PC-9 (cell line): ENCODE data around the gene SOX5. TPM values are rescaled to one million over a fixed set of nuclear protein-coding genes. Genes with fewer than 3 reads are reported as not detected.
"Not testable (repeated sequence)": the region's sequence is repeated elsewhere in the genome, so short reads cannot be mapped to it uniquely, and the experiment has no call there.

Experiments used
- BruUV-seq: library from RNA; stranded (reverse); fragments of 400-500 nt; replicated peaks from 2 replicates; lab custom pipeline; 2021; lab: Mats Ljungman, UMichigan
- CTCF ChIA-PET: fragments of 300-600 bp; sonication (Branson Sonifier 250); formaldehyde crosslinking; loops from one replicate; lab custom pipeline; 2022; ENCODE audit warnings: antibody characterized with exemption; lab: Charles Lee
- POLR2A ChIA-PET: fragments of 300-600 bp; sonication (Branson Sonifier 250); formaldehyde crosslinking; loops from one replicate; lab custom pipeline; 2022; ENCODE audit warnings: antibody characterized with exemption; ENCODE audit not compliant: unreplicated experiment; lab: Charles Lee
- DNase-seq, 2 experiments: peaks; one replicate each; pipeline versions ENCODE4 v3.0.0 to v3.0.0-alpha.2; 2015 to 2022; ENCODE audit warnings: mixed read lengths in 1 of 2
- H2AFZ ChIP-seq: fragments of 200-600 bp; sonication (generic); 2 replicates; pipeline ENCODE4 v1.8.1; 2017; ENCODE audit warnings: antibody characterized with exemption
- H3F3A ChIP-seq: fragments of 200-600 bp; sonication (generic); 2 replicates; pipeline ENCODE4 v1.8.1; 2017; ENCODE audit warnings: antibody characterized with exemption, mild to moderate bottlenecking, low read depth; ENCODE audit not compliant: insufficient read depth
- H3K27ac ChIP-seq: fragments of 200-600 bp; sonication (generic); 2 replicates; pipeline ENCODE4 v1.6.1; 2016; ENCODE audit warnings: mixed run types
- H3K27me3 ChIP-seq: fragments of 200-600 bp; sonication (generic); 2 replicates; pipeline ENCODE4 v1.6.1; 2016; ENCODE audit warnings: low read depth, mixed run types; ENCODE audit not compliant: insufficient read depth
- H3K36me3 ChIP-seq: fragments of 200-600 bp; sonication (generic); 2 replicates; pipeline ENCODE4 v1.6.1; 2016; ENCODE audit warnings: low read depth, mixed run types
- H3K4me1 ChIP-seq: fragments of 200-600 bp; sonication (generic); replicated peaks from 2 replicates; pipeline ENCODE4 v1.6.1; 2016; ENCODE audit warnings: mixed run types; ENCODE audit not compliant: insufficient read depth
- H3K4me2 ChIP-seq: fragments of 200-600 bp; sonication (generic); 2 replicates; pipeline ENCODE4 v1.6.1; 2017; ENCODE audit warnings: mixed run types
- H3K4me3 ChIP-seq: fragments of 200-600 bp; sonication (generic); 2 replicates; pipeline ENCODE4 v1.6.1; 2016; ENCODE audit warnings: mixed run types
- H3K79me2 ChIP-seq: fragments of 200-600 bp; sonication (generic); 2 replicates; pipeline ENCODE4 v1.6.1; 2017; ENCODE audit warnings: low read depth, mixed run types
- H3K9me2 ChIP-seq: fragments of 200-600 bp; sonication (generic); 2 replicates; pipeline ENCODE4 v1.8.1; 2017; ENCODE audit warnings: mild to moderate bottlenecking; ENCODE audit not compliant: insufficient read depth
- H3K9me3 ChIP-seq: fragments of 200-600 bp; sonication (generic); 2 replicates; pipeline ENCODE4 v1.8.1; 2016; ENCODE audit warnings: low read depth; ENCODE audit not compliant: insufficient read depth
- H4K20me1 ChIP-seq: fragments of 200-600 bp; sonication (generic); 2 replicates; pipeline ENCODE4 v1.8.1; 2017; ENCODE audit not compliant: insufficient read depth
- EZH2 ChIP-seq: fragments of 200-600 bp; sonication (generic); IDR thresholded peaks from 2 replicates; pipeline ENCODE4 v1.8.0; 2017; ENCODE audit warnings: antibody characterized with exemption, low read depth
- intact Hi-C: fragments of 100-400 bp; cut with micrococcal nuclease; formaldehyde crosslinking; loops from one replicate; pipeline ENCODE4 v1.10.0; 2022; ENCODE audit not compliant: unreplicated experiment
- total RNA-seq: library from RNA; stranded (reverse); gene quantifications from 2 replicates; pipeline ENCODE4 v1.2.3, GENCODE V29; 2021
- TF ChIP-seq, protein P1 (sequence below): fragments of 200-600 bp; sonication (generic); conservative IDR thresholded peaks from 2 replicates; pipeline ENCODE4 v1.6.1; 2017; ENCODE audit warnings: mixed run types, antibody characterized with exemption, mild to moderate bottlenecking, moderate library complexity

SOX5 gene
- total RNA-seq, 1 experiment from 2014 or later, result not detected

DNA sequence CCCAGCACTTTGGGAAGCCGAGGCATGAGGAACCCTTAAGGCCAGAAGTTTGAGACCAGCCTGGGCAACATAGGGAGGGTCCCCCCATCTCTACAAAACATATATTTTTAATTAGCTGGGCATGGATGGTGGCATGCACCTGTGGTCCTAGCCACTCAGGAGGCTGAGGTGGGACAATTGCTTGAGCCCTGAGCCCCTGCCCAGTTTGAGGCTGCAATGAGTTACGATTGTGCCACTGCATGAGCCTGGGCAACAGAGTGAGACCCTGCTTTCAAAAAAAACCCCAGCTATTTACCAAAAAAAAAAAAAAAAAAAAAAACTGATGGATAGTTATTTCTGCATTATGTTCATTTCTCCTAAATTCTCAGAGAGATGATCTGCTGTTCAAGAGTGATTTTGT is 230.0 kb downstream of the SOX5 start:
- intact Hi-C loops, result no loop called here
- Histone ChIP-seq H3K36me3 (no peaks in the 10 kb centered on the region), H3K9me2 (no peaks in the 10 kb centered on the region), H3K27me3 (peaks cover 7% of the 10 kb centered on the region; the same call in 1 of the 2 replicates), H3K4me1 (no peaks in the 10 kb centered on the region), H3K4me3 (no peak overlapping the region), H3K9me3 (no peaks in the 10 kb centered on the region), H3K4me2 (no peak overlapping the region), H2AFZ (no peak overlapping the region), H4K20me1 (no peaks in the 10 kb centered on the region), H3K27ac (no peak overlapping the region), H3K79me2 (no peaks in the 10 kb centered on the region), H3F3A (no peaks in the 10 kb centered on the region)
- BruUV-seq, result no TSS peak
- POLR2A ChIA-PET, result no interaction called here
- CTCF ChIA-PET, result no interaction called here
- no peak for DNase-seq
- TF ChIP-seq, protein P1, sequence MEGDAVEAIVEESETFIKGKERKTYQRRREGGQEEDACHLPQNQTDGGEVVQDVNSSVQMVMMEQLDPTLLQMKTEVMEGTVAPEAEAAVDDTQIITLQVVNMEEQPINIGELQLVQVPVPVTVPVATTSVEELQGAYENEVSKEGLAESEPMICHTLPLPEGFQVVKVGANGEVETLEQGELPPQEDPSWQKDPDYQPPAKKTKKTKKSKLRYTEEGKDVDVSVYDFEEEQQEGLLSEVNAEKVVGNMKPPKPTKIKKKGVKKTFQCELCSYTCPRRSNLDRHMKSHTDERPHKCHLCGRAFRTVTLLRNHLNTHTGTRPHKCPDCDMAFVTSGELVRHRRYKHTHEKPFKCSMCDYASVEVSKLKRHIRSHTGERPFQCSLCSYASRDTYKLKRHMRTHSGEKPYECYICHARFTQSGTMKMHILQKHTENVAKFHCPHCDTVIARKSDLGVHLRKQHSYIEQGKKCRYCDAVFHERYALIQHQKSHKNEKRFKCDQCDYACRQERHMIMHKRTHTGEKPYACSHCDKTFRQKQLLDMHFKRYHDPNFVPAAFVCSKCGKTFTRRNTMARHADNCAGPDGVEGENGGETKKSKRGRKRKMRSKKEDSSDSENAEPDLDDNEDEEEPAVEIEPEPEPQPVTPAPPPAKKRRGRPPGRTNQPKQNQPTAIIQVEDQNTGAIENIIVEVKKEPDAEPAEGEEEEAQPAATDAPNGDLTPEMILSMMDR, result no peak
- TF ChIP-seq EZH2, result no peak

DNA sequence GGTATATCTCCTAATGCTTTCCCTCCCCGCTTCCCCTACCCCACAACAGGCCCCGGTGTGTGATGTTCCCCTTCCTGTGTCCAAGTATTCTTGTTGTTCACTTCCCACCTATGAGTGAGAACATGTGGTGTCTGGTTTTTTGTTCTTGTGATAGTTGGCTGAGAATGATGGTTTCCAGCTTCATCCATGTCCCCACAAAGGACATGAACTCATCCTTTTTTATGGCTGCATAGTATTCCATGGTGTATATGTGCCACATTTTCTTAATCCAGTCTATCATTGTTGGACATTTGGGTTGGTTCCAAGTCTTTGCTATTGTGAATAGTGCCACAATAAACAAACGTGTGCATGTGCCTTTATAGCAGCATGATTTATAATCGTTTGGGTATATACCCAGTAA is 239.1 kb downstream of the SOX5 start:
- DNase-seq, H3F3A ChIP-seq, H4K20me1 ChIP-seq, H3K9me2 ChIP-seq, intact Hi-C loops, H3K27ac ChIP-seq, H3K9me3 ChIP-seq, POLR2A ChIA-PET, H2AFZ ChIP-seq, CTCF ChIA-PET, H3K4me1 ChIP-seq, BruUV-seq, H3K79me2 ChIP-seq, H3K27me3 ChIP-seq, H3K4me3 ChIP-seq, H3K36me3 ChIP-seq, H3K4me2 ChIP-seq: not testable (repeated sequence)

DNA sequence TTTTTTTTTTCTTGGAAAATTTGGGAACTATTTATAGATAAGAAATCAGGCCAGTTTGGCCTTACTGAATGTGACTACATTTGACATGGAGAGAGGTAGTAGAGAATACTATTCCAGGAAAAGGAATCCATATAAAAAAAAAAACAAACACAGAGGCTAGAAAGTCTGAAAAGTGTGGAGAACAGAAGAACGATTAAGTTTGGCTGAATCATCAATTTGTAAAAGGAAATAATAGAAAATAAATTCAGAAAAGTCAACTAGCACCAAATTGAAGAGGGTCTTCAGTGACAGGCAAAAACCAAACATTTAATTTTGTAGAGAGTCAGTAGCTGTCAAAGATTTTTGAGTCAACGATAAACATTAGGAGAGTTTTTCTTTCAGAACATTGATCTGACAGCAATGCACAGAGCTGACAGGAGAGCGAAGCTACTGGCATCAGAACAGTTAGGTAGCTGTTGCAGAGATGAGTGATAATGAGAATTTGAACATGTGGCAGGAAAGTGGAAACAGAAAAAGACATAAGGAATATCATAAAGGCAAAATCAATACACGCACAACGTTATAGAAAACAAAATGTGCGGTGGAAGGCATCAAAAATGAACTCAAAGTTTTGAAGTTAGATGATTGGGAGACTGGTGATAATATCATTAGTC is 241.2 kb downstream of the SOX5 start:
- H3K27me3 ChIP-seq, result no peaks in the 10 kb centered on the region
- TF ChIP-seq, protein P1, result no peak
- TF ChIP-seq EZH2, result no peak
- no peak for DNase-seq
- H3K4me2 ChIP-seq, result no peak overlapping the region
- no peaks in the 10 kb centered on the region for H3K79me2 ChIP-seq
- no peaks in the 10 kb centered on the region for H3K4me1 ChIP-seq
- no peak overlapping the region for H3K27ac ChIP-seq
- no peak overlapping the region for H3K4me3 ChIP-seq
- CTCF ChIA-PET, result no interaction called here
- no peaks in the 10 kb centered on the region for H3K9me3 ChIP-seq
- no peaks in the 10 kb centered on the region for H3K36me3 ChIP-seq
- H3F3A ChIP-seq, result no peaks in the 10 kb centered on the region
- H2AFZ ChIP-seq, result no peak overlapping the region
- no TSS peak for BruUV-seq
- H3K9me2 ChIP-seq, result no peaks in the 10 kb centered on the region
- POLR2A ChIA-PET, result no interaction called here
- H4K20me1 ChIP-seq, result no peaks in the 10 kb centered on the region
- intact Hi-C loops, result no loop called here

DNA sequence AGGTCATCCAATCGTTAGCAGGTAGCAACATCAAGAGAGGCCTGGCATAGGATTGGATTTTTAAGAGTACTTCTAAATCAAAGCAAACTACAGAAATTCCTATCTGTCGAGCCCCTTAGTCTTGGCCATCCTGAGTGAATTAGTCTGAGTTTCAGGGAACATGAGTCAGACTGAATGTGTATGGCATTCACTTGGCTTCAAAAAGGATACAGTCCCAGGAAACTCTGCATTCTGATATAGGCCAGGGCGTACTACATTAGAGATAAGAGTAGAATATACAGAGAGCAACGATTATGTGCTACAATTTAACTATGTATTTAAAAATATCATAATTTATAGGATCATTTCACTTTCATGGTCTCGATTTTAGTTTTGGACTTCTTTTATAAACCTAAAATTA is 242.2 kb downstream of the SOX5 start:
- BruUV-seq, result no TSS peak
- Histone ChIP-seq H3K79me2 (no peaks in the 10 kb centered on the region), H3F3A (no peaks in the 10 kb centered on the region), H3K4me1 (no peaks in the 10 kb centered on the region), H3K9me3 (no peaks in the 10 kb centered on the region), H4K20me1 (no peaks in the 10 kb centered on the region), H3K27ac (no peak overlapping the region), H3K4me2 (no peak overlapping the region), H2AFZ (no peak overlapping the region), H3K4me3 (no peak overlapping the region), H3K9me2 (no peaks in the 10 kb centered on the region), H3K36me3 (no peaks in the 10 kb centered on the region), H3K27me3 (no peaks in the 10 kb centered on the region)
- intact Hi-C loops, result no loop called here
- TF ChIP-seq EZH2, result no peak
- TF ChIP-seq, protein P1, result no peak
- DNase-seq, result no peak
- ChIA-PET POLR2A (no interaction called here), CTCF (no interaction called here)
